GM21528 (cell line): ENCODE measurements around the gene TMEM39A.

Experiments
- ATAC-seq: cut with Tn5 transposase; IDR thresholded peaks from one replicate; pipeline ENCODE4 v1.9.1; 2021; ENCODE audit warnings: mild to moderate bottlenecking, moderate library complexity; ENCODE audit not compliant: unreplicated experiment, low FRiP score

Gene TMEM39A, protein sequence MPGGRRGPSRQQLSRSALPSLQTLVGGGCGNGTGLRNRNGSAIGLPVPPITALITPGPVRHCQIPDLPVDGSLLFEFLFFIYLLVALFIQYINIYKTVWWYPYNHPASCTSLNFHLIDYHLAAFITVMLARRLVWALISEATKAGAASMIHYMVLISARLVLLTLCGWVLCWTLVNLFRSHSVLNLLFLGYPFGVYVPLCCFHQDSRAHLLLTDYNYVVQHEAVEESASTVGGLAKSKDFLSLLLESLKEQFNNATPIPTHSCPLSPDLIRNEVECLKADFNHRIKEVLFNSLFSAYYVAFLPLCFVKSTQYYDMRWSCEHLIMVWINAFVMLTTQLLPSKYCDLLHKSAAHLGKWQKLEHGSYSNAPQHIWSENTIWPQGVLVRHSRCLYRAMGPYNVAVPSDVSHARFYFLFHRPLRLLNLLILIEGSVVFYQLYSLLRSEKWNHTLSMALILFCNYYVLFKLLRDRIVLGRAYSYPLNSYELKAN

DNA sequence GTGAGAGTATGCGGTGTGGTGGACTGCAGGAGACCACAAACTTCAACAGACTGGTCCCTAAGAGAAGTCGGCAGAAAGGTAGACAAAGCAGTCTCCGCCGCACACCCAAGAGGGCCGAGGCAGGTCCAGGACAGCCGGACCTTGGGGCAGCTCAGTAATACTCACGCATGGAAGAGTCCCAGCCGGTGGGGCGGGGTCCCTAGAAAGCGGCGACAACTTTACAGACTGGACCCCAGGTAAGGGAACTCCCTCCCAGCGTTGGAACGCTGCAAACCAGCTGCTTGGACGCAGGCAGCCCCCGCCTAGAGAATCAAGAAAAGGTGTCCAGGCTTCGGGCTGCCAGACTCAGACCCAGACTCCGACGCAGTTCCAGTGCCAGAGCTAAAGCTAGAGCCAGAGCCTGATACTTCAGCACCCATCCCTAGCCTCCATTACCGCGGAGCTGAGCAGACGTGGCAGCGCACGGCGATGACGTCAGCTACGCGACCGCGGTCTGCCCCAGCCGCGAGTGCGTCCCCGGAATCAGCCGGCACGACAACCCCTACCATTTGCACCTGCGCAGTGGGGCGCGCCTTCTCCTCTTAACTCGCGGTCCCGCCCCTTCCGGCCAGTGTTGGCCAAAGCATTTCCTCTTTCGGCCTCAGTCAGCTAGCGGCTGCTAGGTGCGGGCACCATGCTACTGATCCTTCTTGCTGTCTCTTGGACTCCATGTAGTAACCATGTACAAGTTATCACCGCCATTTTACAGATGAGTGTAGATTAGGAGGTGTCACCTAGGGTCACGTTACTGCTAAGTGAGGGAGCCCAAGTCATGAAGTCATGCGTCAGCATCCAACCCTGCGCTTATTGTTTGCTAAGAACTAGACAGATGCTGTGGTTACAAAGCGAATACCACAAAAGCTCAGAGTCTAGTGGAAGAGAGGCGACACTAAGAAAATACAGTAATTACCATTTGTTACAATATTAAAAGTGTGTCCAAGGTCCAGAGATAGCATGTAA is at the start of gene TMEM39A:
Gene TMEM39A (minus strand): TSS at position 445 of the 999 bp plus-strand sequence. CDS start 1,541 bp downstream, outside the sequence.
- peak; percentile 94 for ATAC-seq

DNA sequence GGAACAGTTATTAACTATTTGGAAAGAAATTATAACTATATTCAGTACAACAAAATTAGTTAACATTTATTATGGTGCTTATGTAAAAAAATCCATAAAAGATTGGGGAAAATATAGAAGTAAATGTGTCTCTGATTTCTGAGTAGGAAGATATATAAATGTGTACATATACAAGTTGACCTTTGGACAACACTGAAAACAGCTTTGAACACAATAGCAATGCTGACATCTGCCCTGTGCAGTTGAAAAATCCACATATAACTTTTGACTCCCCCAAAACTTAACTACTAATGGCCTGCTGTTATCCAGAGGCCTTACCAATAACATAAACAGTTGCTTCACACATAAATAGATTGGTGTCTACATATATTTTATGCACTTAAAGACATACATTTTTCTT is 47.3 kb upstream of the TMEM39A start:
- ATAC-seq = no peak

DNA sequence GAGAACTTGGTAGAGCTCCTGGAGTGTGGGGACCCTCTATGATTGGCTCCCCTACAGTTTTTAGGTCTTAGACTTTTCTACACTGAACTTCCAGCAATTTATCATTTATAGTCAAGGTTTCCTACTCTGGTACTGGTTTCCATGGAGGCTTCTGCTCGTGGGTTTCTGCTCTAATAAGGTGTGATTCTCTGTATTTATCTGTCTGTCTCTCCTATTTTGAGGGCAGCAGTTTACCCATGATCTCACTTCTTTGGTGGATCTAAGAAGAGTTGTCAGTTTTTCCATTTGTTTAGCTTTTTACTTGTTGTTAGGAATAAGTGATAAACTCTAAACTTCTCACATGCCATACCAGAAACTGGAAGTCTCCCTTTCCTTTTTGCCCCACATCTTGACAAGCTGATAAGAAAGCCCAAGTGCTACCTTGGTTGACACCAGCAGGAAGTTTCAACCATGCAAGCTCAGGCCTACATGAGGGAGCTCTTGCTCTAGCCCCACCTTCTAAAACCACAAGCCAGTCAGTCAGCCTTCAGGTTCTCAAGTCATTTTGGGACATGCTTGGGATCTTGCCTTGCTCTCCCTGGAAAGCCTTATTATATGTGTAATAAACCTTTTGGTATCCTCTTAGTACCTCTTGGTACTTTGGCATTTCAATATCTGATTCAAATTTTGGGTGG is 44.9 kb upstream of the TMEM39A start:
- no peak for ATAC-seq

DNA sequence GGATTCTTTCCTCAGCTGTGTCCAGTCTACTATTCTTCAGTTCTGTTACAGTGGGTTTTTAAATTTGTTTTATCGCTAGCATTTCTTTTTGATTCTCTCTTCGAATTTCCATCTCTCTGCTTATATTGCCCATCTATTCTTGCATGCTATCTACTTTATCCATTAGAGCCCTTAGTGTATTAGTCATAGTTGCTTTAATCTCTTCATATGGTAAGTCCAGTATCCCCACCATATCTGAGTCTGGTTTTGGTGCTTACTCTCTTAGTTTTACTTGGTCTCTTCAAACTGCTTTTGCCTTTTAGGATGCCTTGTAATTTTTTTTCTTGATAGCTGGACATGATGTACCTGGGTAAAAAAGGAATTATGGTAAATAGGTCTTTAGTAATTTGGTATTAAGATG is 44.0 kb upstream of the TMEM39A start:
- no peak for ATAC-seq

DNA sequence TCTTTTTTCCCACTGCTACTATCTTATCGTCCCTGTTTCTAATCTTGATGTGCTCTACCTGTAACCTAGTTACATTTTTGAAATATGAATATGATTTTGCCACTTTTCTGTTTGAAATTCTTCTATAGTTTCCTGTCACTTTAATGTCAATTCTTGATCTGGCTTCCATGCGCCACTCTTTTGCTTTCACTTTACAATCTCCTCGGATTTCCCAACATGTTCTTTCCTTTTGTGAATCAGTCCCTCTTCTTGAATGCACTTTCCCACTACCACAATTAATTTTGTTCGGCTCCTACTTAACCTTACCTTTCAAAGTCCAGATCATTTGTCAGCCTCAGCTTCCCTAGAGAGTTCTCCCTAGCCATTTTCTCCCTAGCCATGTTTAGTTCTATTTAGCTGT is 43.2 kb upstream of the TMEM39A start:
- ATAC-seq = no peak

DNA sequence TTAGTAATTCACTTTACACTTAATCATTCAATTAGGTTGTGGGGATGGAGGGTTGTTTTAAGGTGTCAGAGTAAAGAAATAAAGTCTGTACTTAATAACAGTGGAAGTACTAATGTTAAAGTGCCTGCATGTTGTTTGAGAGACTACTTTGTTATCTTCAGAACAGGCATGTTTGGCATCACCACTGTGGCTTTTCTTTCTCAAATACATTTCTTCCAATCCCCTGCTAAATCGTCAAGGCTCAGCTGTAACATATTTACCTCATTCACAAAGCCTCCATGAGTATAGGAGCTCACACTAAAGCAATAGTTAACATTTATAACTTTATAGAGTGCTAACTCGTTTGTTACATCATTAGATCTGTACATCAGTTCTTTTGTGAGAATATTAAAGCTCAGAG is 37.5 kb upstream of the TMEM39A start:
- no peak for ATAC-seq

DNA sequence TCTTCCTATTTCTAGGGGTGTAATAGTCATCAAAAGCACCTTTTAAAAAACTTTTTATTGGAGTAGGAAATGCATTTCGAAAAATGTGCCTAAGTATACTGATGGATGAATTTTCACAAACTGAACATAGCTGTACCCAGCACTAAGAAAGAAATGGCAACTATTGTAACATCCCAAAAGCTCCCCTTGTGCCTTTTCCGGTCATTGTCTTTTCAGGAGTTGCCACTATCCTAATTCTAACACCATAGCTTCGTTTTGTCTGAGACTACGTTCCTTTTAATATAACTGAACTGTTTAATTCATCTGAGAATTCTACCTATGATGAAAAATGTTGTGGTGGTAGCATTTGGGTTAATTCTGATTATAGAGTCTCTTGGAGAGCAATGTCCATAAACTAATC is 36.9 kb upstream of the TMEM39A start:
- ATAC-seq = no peak

DNA sequence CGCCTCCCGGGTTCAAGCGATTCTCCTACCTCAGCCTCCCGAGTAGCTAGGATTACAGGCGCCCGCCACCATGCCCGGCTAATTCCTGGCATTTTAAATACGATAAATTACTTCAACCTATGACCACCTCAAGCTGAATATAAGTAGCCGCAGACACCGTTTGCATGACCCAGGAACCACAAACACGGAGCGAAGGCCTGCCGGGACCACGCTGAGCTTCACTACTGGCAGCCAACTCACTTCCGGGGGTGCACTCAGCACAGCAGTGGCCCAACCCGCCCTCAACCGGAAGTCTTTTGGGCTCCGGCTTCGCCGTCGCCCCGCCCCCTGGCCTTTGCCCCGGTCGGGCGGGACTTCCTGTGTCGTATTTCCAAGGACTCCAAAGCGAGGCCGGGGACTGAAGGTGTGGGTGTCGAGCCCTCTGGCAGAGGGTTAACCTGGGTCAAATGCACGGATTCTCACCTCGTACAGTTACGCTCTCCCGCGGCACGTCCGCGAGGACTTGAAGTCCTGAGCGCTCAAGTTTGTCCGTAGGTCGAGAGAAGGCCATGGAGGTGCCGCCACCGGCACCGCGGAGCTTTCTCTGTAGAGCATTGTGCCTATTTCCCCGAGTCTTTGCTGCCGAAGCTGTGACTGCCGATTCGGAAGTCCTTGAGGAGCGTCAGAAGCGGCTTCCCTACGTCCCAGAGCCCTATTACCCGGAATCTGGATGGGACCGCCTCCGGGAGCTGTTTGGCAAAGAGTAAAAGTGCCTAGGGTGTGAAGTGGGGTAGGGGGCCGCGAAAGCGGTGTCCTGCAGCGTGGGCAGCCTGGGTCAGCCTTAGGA is 35.0 kb upstream of the TMEM39A start, which contains the start of gene TIMMDC1:
Gene TIMMDC1 (plus strand): TSS at position 362 of the 826 bp plus-strand sequence. CDS start 187 bp downstream, at position 549.
- ATAC-seq = peak; percentile 99

DNA sequence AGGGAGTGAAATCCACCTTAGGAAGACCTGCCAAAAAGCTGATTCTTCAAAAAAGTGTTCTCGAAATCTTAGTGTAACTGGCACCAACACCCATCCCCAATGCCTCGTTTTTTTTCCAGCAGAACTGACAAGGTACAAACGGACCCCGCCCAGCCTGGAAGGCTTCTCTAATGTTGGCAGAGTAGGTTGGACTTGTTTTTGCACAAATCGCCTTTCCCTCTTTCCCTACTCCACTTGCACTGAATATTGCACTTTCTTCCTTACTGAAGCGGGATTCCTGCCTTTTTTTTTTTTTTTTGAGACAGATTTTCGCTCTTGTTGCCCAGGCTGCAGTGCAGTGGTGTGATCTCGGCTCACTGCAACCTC is 34.4 kb upstream of the TMEM39A start:
- ATAC-seq = peak; percentile 40

DNA sequence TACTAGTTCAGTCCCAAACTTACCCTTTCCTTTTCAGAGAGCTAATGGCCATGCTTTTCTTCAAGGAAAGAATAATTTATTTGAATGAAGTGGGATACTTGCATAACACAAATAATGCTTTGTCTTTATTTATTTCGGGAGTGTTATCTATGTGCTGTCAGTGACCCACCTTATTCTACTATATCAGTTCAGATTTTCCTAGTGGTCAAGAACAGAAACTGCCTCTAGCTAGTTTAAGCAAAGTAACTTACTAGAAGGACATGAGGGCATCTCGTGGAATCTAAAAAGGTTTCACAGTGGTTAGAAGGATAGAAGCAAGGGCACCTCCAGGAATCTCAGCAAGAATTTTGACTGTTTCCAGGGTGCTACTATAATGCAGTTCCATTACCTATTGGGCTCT is 31.2 kb upstream of the TMEM39A start:
- no peak for ATAC-seq

DNA sequence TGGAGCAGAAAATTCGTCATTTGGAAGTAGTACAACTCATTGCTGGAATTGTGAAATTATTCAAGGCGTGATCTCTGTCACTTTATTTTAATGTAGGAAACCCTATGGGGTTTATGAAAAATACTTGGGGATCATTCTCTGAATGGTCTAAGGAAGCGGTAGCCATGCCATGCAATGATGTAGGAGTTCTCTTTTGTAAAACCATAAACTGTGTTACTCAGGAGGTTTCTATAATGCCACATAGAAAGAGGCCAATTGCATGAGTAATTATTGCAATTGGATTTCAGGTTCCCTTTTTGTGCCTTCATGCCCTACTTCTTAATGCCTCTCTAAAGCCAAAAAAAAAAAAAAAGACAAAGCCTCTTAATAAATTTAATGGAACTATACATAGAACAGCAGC is 29.4 kb upstream of the TMEM39A start:
- ATAC-seq = no peak

DNA sequence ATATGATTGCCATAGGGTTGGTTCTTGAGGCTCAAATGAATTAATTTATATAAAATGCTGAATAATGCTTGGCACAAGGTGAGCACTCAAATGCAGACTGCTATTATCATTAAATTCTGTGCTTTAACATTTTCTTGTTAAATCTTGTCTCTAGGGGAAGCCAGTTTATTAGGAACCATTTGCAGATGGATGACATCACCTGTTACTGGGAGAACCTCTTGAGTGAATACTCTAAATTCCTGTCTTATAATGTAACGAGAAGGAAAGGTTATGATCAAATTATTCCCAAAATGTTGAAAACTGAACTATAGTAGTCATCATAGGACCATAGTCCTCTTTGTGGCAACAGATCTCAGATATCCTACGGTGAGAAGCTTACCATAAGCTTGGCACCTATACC is 28.7 kb upstream of the TMEM39A start:
- ATAC-seq = no peak

DNA sequence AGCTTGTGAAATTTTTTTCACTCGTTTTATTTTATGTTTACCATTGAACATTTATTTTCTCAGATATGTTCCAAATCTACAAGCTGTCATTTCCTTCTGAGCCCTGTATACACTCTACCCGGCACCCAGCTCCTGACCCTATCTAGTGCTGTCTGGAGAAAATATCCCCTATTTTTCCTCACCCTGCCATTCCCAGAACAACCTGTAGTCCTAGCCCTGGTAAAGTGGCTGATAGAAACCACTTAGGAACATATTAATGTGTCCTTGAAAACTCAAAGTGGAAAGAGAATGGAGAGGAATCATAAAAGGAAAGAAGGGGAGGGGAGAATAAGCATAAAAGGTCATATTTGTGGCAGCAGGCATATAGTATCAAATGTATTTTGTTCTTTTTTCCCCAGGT is 26.7 kb upstream of the TMEM39A start:
- ATAC-seq = no peak

DNA sequence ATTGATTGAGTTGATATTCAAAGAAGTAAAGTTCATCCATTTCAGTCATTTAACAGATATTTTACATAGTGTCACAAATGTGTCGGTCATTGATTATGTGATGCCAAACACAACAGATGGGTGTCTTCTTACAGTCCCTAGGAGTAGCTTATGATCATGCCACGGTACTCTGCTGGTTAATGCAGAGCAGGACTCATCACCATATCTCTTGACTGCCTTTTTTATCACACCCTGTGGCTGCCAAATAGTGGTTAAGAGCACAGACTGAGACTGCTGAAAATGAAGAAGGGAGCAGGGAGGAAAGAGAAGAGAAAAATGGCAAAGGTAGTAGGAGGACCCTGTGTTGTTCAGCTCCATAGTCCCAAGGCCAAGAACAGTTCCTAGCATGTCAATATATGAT is 22.1 kb upstream of the TMEM39A start:
- ATAC-seq = no peak

DNA sequence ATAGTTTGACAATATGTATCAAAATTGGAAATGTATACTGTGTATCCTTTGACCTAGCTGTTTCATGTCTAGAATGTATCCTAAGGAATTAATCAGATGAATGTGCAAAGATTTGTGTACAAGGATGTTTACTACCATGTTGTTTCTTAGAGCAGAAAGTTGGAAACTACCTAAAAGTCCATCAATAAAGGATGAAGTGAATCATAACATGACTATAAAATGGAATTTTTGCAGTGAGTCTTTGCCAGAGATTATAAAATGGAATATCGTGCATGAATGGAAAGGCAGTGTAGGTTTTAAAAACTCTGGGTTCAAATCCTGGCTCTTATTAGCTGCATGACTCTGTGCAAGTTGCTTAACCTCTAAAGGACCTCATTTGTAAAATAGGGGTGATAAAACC is 19.7 kb upstream of the TMEM39A start:
- no peak for ATAC-seq

DNA sequence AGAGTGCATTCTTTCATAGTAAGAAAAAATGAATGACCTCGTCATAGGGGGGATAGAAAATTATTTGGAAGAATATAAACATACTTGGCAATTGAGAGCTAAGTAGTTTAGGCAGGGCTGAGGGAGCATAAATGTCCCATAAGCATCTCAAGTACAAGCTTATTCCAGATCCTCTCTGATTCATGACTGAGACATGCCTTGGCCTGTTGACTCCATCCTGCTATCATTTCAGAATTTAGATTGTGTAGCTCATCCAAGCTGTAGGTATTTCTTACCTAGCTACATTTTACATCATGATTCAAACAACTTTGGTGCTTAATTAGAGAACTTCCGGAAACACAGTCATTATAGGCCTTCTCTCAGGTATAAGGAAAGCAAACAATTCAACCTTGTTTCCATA is 17.7 kb upstream of the TMEM39A start:
- no peak for ATAC-seq

DNA sequence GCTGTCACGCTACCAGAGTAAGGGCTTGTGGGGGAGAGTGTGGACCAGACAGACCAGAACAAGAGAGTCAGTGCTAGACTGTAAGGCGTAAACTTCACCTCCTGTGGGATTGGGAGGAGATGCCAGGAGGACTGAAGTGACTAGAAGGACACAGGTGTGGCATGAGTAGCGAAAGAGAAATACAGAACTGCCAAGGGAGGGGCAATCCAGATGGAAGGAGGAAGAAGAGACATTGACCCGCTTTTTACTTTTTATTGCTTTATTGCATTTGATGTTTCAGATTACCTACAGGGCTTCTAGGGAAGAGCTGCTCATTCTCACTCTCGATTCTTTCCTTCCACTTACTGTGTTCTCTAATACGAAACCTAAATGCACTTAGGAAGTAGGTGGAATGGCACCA is 7.5 kb upstream of the TMEM39A start:
- ATAC-seq = no peak

DNA sequence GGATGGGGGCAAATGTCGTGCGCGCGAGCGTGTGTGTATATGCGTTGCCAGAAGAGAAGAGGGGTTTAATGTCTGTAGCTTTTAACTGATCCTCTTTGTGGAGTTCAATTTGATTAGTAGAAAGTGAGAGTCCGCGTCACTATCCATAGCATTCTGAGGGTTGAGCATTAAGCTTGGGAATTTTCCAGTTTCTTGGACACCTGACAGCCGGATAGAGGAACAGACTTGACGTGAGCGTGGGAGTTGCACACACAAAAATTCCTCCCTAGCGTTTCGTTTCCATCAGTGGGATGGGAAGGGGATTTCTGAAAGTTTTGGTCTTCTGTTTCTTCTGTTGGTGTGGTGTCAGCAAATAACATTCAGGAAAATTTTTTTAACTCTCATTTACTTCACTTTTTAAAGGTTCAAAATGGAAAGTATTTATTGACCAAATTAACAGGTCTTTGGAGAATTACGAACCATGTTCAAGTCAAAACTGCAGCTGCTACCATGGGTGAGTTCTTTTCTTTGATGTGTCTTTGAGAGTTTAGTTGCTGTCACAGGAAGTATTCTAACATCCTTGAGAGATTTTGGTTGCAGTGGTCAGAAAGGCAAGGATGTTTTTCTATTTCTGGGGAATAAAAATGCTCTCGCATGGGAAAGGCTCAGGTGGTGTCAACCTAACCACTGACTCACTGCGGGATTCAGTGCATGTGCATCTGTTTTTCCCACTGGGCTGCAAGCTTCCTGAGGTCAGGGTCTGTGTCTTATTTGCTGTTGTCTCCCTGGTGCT is 6.2 kb upstream of the TMEM39A start:
- ATAC-seq = no peak

DNA sequence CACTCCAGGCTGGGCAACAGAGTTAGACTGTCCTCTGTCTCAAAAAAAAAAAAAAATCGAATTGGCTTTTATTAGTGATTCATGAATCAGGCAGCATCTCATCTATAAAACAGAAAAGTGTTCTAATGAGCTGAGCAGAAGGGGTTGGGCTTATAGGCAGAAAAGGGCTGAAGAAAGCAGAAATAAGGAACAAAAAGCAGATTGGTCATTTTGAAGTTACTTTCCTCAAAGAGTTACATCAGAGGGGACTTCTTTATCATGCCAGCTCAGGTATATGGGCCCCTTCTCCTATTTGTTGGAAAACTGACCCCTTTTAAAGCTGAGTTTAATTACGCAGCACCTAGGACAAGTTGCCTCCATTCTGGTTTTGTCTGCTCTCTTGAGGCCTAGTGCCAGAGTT is 4.6 kb upstream of the TMEM39A start:
- no peak for ATAC-seq
